TTC549 (cell line): ENCODE results near the gene TBC1D30.

Source experiments
- FAIRE-seq: peaks from 2 replicates; lab custom pipeline; 2012; peaks lifted over from hg19 to GRCh38; lab: Jason Lieb, UNC

Gene TBC1D30

GRCh38 chr12:64911912-64912311 lies 87.5 kb downstream of the TBC1D30 start:
- FAIRE-seq = no peak

GRCh38 chr12:64912516-64913255 lies 88.2 kb downstream of the TBC1D30 start:
- FAIRE-seq = no peak

- FAIRE-seq = no peak
Measured at GRCh38 chr12:64915242-64915641, 90.8 kb downstream of the TBC1D30 start.

DNA sequence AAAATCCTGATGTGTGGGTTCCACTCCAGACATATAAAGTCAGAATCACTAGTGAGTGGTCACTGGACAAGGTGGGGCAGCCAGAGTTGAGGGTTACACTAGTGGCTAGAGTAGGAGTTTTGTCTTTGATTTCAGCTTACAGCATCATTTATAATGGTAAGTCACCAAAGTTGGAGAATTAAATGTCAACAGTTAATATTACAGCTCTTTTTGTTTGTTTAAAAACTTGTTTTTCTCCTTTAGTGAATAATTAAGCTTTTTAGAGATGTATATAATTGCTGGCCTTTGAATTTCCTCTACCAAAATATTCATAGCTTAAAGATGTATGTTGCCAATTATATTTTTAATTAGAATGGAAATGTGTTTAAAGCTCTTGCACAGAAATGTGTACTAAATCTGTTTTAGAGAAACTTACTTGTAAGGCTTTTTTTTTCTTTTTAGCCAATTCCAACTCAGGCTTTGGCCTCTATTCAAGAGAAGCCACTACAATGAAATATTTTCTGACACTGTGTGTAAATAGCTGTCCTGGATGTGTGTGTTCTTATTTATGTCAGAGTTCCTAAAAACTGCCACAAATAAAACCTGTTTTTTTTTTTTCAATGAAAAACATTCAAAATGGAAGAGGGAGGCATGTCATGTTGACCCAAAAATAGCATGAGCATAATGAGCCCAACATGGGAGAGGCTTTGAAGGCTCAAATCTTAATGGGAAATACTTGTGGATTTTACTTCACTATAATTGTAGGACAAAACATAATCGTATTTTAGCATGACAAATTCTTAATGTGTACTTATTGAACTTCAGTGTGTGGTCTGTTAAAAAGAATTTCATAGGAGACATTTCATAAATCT lies 92.2 kb downstream of the TBC1D30 start:
- no peak for FAIRE-seq

DNA sequence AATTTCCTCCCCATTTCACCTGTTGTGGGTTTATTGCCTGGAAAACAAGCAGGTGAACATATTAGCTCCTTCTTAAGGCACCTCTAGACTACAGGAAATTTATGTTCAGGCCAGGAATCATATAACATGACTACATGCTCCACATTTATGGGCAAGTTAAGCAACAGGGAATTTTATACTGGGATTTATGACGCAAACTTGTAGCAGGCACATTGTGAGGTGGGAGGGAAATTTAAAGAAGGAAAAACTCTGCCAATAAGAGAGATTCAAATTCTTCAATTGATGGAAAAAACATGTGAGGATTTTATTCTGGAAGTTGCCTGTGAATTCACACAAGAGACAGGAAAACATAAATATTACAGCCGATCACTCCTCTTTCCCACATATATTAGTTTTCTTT lies 93.9 kb downstream of the TBC1D30 start:
- no peak for FAIRE-seq

- no peak for FAIRE-seq
Measured at GRCh38 chr12:64918801-64919200, 94.4 kb downstream of the TBC1D30 start.

- FAIRE-seq = peak; percentile 78
Measured at GRCh38 chr12:64922853-64923252, 98.4 kb downstream of the TBC1D30 start.

- FAIRE-seq = no peak
Measured at GRCh38 chr12:64923536-64923935, 99.1 kb downstream of the TBC1D30 start.
